SK-N-MC (cell line): Measurements from ENCODE around the gene RIOK3.
"Not testable (repeated sequence)": the region's sequence is repeated elsewhere in the genome, so short reads cannot be mapped to it uniquely, and the experiment has no call there.

ENCODE experiments used
- EZH2 ChIP-seq: fragments of 200-600 bp; sonication (generic); IDR thresholded peaks from one replicate; pipeline ENCODE4 v1.6.1; 2017; ENCODE audit warnings: antibody characterized with exemption
- FOXP2 ChIP-seq: optimal IDR thresholded peaks from 2 replicates; pipeline ENCODE3; 2011; ENCODE audit warnings: mild to moderate bottlenecking, moderate library complexity; ENCODE audit not compliant: insufficient read depth; ENCODE audit errors: extremely low read length, control extremely low read depth
- POLR2AphosphoS5 ChIP-seq: IDR thresholded peaks from 2 replicates; pipeline ENCODE4 v1.6.1; 2012; ENCODE audit warnings: mild to moderate bottlenecking, low read depth, low read length, borderline replicate concordance

DNA sequence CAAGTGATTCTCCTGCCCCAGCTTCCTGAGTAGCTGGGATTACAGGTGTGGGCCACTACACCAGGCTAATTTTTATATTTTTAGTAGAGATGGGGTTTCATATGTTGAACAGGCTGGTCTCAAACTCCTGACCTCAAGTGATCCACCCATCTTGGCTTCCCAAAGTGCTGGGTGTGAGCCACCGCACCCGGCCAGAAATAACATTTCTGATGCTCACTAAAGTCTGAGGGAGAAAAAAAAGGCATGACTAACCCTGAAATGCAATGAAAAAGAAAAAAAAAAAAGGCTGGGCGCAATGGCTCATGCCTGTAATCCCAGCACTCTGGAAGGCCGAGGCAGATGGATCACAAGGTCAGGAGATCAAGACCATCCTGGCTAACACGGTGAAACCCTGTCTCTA lies 36.5 kb downstream of the RIOK3 start:
- TF ChIP-seq EZH2, POLR2AphosphoS5, FOXP2: not testable (repeated sequence)
